ENCODE data around the gene FEZ2. TPM values are rescaled to one million over a fixed set of nuclear protein-coding genes. Genes with fewer than 3 reads are reported as not detected.

FEZ2 gene
- total and polyA plus RNA-seq, 10 of the 15 experiments (the other 5 are each of a cell fraction or from before 2014, with no cell fraction given), result 3.0 to 15.4 (median 6.6) TPM

- TF ChIP-seq E2F4 (IDR thresholded peaks at IDR 0.05; ENCODE audit: low read depth, low read length), result no peak
- no peak for TF ChIP-seq ZNF274 (IDR thresholded peaks at IDR 0.05; ENCODE audit: insufficient read depth, insufficient read length)
- TF ChIP-seq, protein P1, sequence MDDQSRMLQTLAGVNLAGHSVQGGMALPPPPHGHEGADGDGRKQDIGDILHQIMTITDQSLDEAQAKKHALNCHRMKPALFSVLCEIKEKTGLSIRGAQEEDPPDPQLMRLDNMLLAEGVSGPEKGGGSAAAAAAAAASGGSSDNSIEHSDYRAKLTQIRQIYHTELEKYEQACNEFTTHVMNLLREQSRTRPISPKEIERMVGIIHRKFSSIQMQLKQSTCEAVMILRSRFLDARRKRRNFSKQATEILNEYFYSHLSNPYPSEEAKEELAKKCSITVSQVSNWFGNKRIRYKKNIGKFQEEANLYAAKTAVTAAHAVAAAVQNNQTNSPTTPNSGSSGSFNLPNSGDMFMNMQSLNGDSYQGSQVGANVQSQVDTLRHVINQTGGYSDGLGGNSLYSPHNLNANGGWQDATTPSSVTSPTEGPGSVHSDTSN (IDR thresholded peaks at IDR 0.05; ENCODE audit: insufficient replicate concordance, low read depth, low read length), result no peak
- TF ChIP-seq, protein P2, sequence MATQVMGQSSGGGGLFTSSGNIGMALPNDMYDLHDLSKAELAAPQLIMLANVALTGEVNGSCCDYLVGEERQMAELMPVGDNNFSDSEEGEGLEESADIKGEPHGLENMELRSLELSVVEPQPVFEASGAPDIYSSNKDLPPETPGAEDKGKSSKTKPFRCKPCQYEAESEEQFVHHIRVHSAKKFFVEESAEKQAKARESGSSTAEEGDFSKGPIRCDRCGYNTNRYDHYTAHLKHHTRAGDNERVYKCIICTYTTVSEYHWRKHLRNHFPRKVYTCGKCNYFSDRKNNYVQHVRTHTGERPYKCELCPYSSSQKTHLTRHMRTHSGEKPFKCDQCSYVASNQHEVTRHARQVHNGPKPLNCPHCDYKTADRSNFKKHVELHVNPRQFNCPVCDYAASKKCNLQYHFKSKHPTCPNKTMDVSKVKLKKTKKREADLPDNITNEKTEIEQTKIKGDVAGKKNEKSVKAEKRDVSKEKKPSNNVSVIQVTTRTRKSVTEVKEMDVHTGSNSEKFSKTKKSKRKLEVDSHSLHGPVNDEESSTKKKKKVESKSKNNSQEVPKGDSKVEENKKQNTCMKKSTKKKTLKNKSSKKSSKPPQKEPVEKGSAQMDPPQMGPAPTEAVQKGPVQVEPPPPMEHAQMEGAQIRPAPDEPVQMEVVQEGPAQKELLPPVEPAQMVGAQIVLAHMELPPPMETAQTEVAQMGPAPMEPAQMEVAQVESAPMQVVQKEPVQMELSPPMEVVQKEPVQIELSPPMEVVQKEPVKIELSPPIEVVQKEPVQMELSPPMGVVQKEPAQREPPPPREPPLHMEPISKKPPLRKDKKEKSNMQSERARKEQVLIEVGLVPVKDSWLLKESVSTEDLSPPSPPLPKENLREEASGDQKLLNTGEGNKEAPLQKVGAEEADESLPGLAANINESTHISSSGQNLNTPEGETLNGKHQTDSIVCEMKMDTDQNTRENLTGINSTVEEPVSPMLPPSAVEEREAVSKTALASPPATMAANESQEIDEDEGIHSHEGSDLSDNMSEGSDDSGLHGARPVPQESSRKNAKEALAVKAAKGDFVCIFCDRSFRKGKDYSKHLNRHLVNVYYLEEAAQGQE (IDR thresholded peaks at IDR 0.05; ENCODE audit: low read depth, low read length), result no peak
- no peak for TF ChIP-seq USF1 (IDR thresholded peaks at IDR 0.05; ENCODE audit: borderline replicate concordance, extremely low read length, insufficient read depth, low read depth, low read length)
- no peak for TF ChIP-seq ATF3 (IDR thresholded peaks at IDR 0.05; ENCODE audit: borderline replicate concordance, extremely low read depth, low read depth, low read length)
- TF ChIP-seq BCL11A (IDR thresholded peaks at IDR 0.05; ENCODE audit: low read depth, low read length), result no peak
- TF ChIP-seq PAX5 (IDR thresholded peaks at IDR 0.05; ENCODE audit: borderline replicate concordance, low read depth, low read length), result no peak
- TF ChIP-seq, protein P3, sequence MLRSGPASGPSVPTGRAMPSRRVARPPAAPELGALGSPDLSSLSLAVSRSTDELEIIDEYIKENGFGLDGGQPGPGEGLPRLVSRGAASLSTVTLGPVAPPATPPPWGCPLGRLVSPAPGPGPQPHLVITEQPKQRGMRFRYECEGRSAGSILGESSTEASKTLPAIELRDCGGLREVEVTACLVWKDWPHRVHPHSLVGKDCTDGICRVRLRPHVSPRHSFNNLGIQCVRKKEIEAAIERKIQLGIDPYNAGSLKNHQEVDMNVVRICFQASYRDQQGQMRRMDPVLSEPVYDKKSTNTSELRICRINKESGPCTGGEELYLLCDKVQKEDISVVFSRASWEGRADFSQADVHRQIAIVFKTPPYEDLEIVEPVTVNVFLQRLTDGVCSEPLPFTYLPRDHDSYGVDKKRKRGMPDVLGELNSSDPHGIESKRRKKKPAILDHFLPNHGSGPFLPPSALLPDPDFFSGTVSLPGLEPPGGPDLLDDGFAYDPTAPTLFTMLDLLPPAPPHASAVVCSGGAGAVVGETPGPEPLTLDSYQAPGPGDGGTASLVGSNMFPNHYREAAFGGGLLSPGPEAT (IDR thresholded peaks at IDR 0.05; ENCODE audit: low read depth), result peak; percentile 52; the same call in 1 of the 2 replicates
- TF ChIP-seq, protein P4, sequence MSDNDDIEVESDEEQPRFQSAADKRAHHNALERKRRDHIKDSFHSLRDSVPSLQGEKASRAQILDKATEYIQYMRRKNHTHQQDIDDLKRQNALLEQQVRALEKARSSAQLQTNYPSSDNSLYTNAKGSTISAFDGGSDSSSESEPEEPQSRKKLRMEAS (IDR thresholded peaks at IDR 0.05; ENCODE audit: low read depth, low read length), result no peak
- peak; percentile 28 for TF ChIP-seq MEF2B (IDR thresholded peaks at IDR 0.05; ENCODE audit: partially characterized antibody, poor library complexity, severe bottlenecking)
- TF ChIP-seq SREBF2 (IDR thresholded peaks at IDR 0.05; ENCODE audit: low read length), result no peak
- peak; percentile 93 for TF ChIP-seq RAD51 (IDR thresholded peaks at IDR 0.05)
- TF ChIP-seq SMC3 (IDR thresholded peaks at IDR 0.05; ENCODE audit: borderline replicate concordance, low read length), result no peak
- TF ChIP-seq STAT3 (IDR thresholded peaks at IDR 0.05; ENCODE audit: low read depth, low read length), result no peak
- no peak for TF ChIP-seq IRF4 (IDR thresholded peaks at IDR 0.05; ENCODE audit: low read depth, low read length)
- peak; percentile 77 to 78; a peak in 3 of 4 replicates for TF ChIP-seq BHLHE40 (IDR thresholded peaks at IDR 0.05; ENCODE audit: borderline replicate concordance in 1 of 2, low read depth in 2 of 2, low read length in 1 of 2)
- no peak for TF ChIP-seq POLR2AphosphoS2 (IDR thresholded peaks at IDR 0.05; ENCODE audit: low read depth, low read length)
- TF ChIP-seq TCF3 (IDR thresholded peaks at IDR 0.05; ENCODE audit: borderline replicate concordance, insufficient read depth, low read depth, low read length), result no peak
Measured at GRCh38 chr2:36530178-36530982, 67.6 kb downstream of the FEZ2 start (continued).

Data from GM12878 (cell line).